Left ventricle myocardium inferior (tissue), 1 donor: ENCODE data around the gene ATP6V1A. TPM values are rescaled to one million over a fixed set of nuclear protein-coding genes. Genes with fewer than 3 reads are reported as not detected.

Experiments
- DNase-seq: peaks from one replicate; pipeline ENCODE4 v3.0.0-alpha.2; 2020
- H3K27ac ChIP-seq: fragments of 200-600 bp; replicated peaks from 2 replicates; pipeline ENCODE4 v1.8.0; 2021
- H3K27me3 ChIP-seq: fragments of 200-600 bp; 2 replicates; pipeline ENCODE4 v1.8.0; 2021; ENCODE audit warnings: low read depth
- H3K36me3 ChIP-seq: fragments of 200-600 bp; 2 replicates; pipeline ENCODE4 v1.8.0; 2021
- H3K4me1 ChIP-seq: fragments of 200-600 bp; 2 replicates; pipeline ENCODE4 v1.8.0; 2021
- H3K4me3 ChIP-seq: fragments of 200-600 bp; 2 replicates; pipeline ENCODE4 v1.8.0; 2021; ENCODE audit warnings: mild to moderate bottlenecking, moderate library complexity
- H3K9me3 ChIP-seq: fragments of 200-600 bp; replicated peaks from 2 replicates; pipeline ENCODE4 v1.8.0; 2021
- CTCF ChIP-seq: fragments of 200-600 bp; IDR thresholded peaks from 2 replicates; pipeline ENCODE4 v1.8.0; 2021; ENCODE audit warnings: antibody characterized with exemption, mild to moderate bottlenecking, borderline replicate concordance
- intact Hi-C: fragments of 100-400 bp; cut with micrococcal nuclease; formaldehyde crosslinking; loops from one replicate; pipeline ENCODE4 v1.11.0; 2022
- total RNA-seq: library from RNA; stranded (reverse); fragmentation: NEBNext Ultra II Directional; extraction: Animal tissue kit (Norgen Biotek cat#: 25700); gene quantifications from one replicate; pipeline ENCODE4 v1.2.1, GENCODE V29; 2021
- donor health status: DM: no; HTN: yes; CAD: no; lungs with severe emphysema.

ATP6V1A gene
- total RNA-seq, 1 donor from 2014 or later: 21.4 TPM

- Histone ChIP-seq H3K27ac (no peak overlapping the region), H3K4me1 (no peaks in the 10 kb centered on the region), H3K36me3 (no peaks in the 10 kb centered on the region), H3K27me3 (no peaks in the 10 kb centered on the region), H3K9me3 (peaks cover 2% of the 10 kb centered on the region), H3K4me3 (no peak overlapping the region)
- DNase-seq: no peak
- intact Hi-C loops: no loop called here
- no peak for TF ChIP-seq CTCF
Observed at GRCh38 chr3:113852506-113852905, 105.7 kb downstream of the ATP6V1A start.

Other genes with a start within 250 kb of the ATP6V1A start
- gene SPICE1, start 231.9 kb upstream of the ATP6V1A start, total RNA-seq: 5.0 TPM
- gene SIDT1, start 214.5 kb upstream of the ATP6V1A start, total RNA-seq: 0.69 TPM
- gene USF3, start 50.4 kb upstream of the ATP6V1A start, total RNA-seq: 13.4 TPM
- gene NAA50, start 786 bp upstream of the ATP6V1A start, total RNA-seq: 75.0 TPM
- gene GRAMD1C, start 91.8 kb downstream of the ATP6V1A start, total RNA-seq: 2.0 TPM
- 2.7 TPM for gene ZDHHC23, start 201.0 kb downstream of the ATP6V1A start, total RNA-seq